NCI-H1092 (cell line): Measurements from ENCODE around the gene OSCP1.

Source experiments
- DNase-seq: peaks from one replicate; lab custom pipeline; 2025; lab: John Stamatoyannopoulos, UW

Gene OSCP1

GRCh38 chr1:36382669-36383068 lies 67.6 kb downstream of the OSCP1 start:
- DNase-seq, result no peak

- no peak for DNase-seq
Observed at GRCh38 chr1:36382231-36382630, 68.0 kb downstream of the OSCP1 start.

GRCh38 chr1:36381405-36381804 lies 68.8 kb downstream of the OSCP1 start:
- no peak for DNase-seq

- DNase-seq, result no peak
Observed at GRCh38 chr1:36380782-36381181, 69.5 kb downstream of the OSCP1 start.

- no peak for DNase-seq
Observed at GRCh38 chr1:36380143-36380619, 70.1 kb downstream of the OSCP1 start.

GRCh38 chr1:36377791-36378492 lies 72.3 kb downstream of the OSCP1 start:
- DNase-seq, result no peak

- no peak for DNase-seq
Observed at GRCh38 chr1:36372617-36373016, 77.6 kb downstream of the OSCP1 start.

GRCh38 chr1:36369061-36369861 lies 81.0 kb downstream of the OSCP1 start:
- DNase-seq, result peak; percentile 68
